Measurements from ENCODE around the gene MXI1.
"Not testable (repeated sequence)": the region's sequence is repeated elsewhere in the genome, so short reads cannot be mapped to it uniquely, and the experiment has no call there.

Gene MXI1

GRCh38 chr10:110239892-110240291 is 32.5 kb downstream of the MXI1 start:
- DNase-seq (ENCODE audit: low read depth) = no peak

GRCh38 chr10:110241407-110241806 is 34.0 kb downstream of the MXI1 start:
- DNase-seq (ENCODE audit: low read depth) = no peak

GRCh38 chr10:110241841-110242240 is 34.4 kb downstream of the MXI1 start:
- no peak for DNase-seq (ENCODE audit: low read depth)

GRCh38 chr10:110242511-110242910 is 35.1 kb downstream of the MXI1 start:
- DNase-seq (ENCODE audit: low read depth) = no peak

GRCh38 chr10:110244550-110244949 is 37.1 kb downstream of the MXI1 start:
- DNase-seq (ENCODE audit: low read depth) = no peak

- DNase-seq (ENCODE audit: low read depth) = not testable (repeated sequence)
Measured at GRCh38 chr10:110247833-110248232, 40.4 kb downstream of the MXI1 start.

- not testable (repeated sequence) for DNase-seq (ENCODE audit: low read depth)
Measured at GRCh38 chr10:110249489-110249888, 42.1 kb downstream of the MXI1 start.

GRCh38 chr10:110251392-110251791 is 44.0 kb downstream of the MXI1 start:
- not testable (repeated sequence) for DNase-seq (ENCODE audit: low read depth)

- no peak for DNase-seq (ENCODE audit: low read depth)
Measured at GRCh38 chr10:110252151-110252550, 44.7 kb downstream of the MXI1 start.

- no peak for DNase-seq (ENCODE audit: low read depth)
Measured at GRCh38 chr10:110254467-110254866, 47.1 kb downstream of the MXI1 start.

- no peak for DNase-seq (ENCODE audit: low read depth)
Measured at GRCh38 chr10:110258542-110258941, 51.1 kb downstream of the MXI1 start.

- no peak for DNase-seq (ENCODE audit: low read depth)
Measured at GRCh38 chr10:110259317-110259716, 51.9 kb downstream of the MXI1 start.

- no peak for DNase-seq (ENCODE audit: low read depth)
Measured at GRCh38 chr10:110260746-110261477, 53.5 kb downstream of the MXI1 start.

- DNase-seq (ENCODE audit: low read depth) = no peak
Measured at GRCh38 chr10:110263164-110263563, 55.8 kb downstream of the MXI1 start.

- DNase-seq (ENCODE audit: low read depth) = no peak
Measured at GRCh38 chr10:110265573-110266193, 58.3 kb downstream of the MXI1 start.

- no peak for DNase-seq (ENCODE audit: low read depth)
Measured at GRCh38 chr10:110267276-110267675, 59.9 kb downstream of the MXI1 start.

- no peak for DNase-seq (ENCODE audit: low read depth)
Measured at GRCh38 chr10:110268442-110268841, 61.0 kb downstream of the MXI1 start.

- no peak for DNase-seq (ENCODE audit: low read depth)
Measured at GRCh38 chr10:110268971-110269370, 61.6 kb downstream of the MXI1 start.

- no peak for DNase-seq (ENCODE audit: low read depth)
Measured at GRCh38 chr10:110269374-110270318, 62.2 kb downstream of the MXI1 start.

- not testable (repeated sequence) for DNase-seq (ENCODE audit: low read depth)
Measured at GRCh38 chr10:110272995-110273394, 65.6 kb downstream of the MXI1 start.

GRCh38 chr10:110273474-110273873 is 66.1 kb downstream of the MXI1 start:
- DNase-seq (ENCODE audit: low read depth) = no peak

- DNase-seq (ENCODE audit: low read depth) = no peak
Measured at GRCh38 chr10:110274072-110274627, 66.7 kb downstream of the MXI1 start.
